Left lung (tissue), 10 donors: ENCODE results near the gene GNPTAB. TPM values are rescaled to one million over a fixed set of nuclear protein-coding genes. Genes with fewer than 3 reads are reported as not detected.

ENCODE experiments used
- ATAC-seq: fragments of 200-7000 bp; cut with Tn5 transposase; one replicate; pipeline ENCODE4 v1.9.1; 2020; ENCODE audit warnings: moderate library complexity
- DNase-seq, 4 donors: peaks; one replicate each; pipeline ENCODE4 v3.0.0-alpha.2; 2013 to 2020
- H3K27ac ChIP-seq, 2 donors: fragments of 200-600 bp; sonication (generic) in 1 of 2; one replicate each; pipeline versions ENCODE4 v1.5.0 to v1.8.0; 2020 to 2021
- H3K27me3 ChIP-seq, 2 donors: fragments of 200-600 bp; sonication (generic) in 1 of 2; one replicate each; pipeline versions ENCODE4 v1.5.0 to v1.8.0; 2020 to 2021
- H3K36me3 ChIP-seq, 2 donors: fragments of 200-600 bp; sonication (generic) in 1 of 2; one replicate each; pipeline versions ENCODE4 v1.5.0 to v1.8.0; 2020 to 2021
- H3K4me1 ChIP-seq, 2 donors: fragments of 200-600 bp; one replicate each; pipeline ENCODE4 v1.8.0; 2021
- H3K4me3 ChIP-seq, 2 donors: fragments of 200-600 bp; sonication (generic) in 1 of 2; one replicate each; pipeline versions ENCODE4 v1.5.0 to v1.8.0; 2020 to 2021; ENCODE audit warnings: mild to moderate bottlenecking in 1 of 2
- H3K9me3 ChIP-seq, 2 donors: fragments of 200-600 bp; sonication (generic) in 1 of 2; one replicate each; pipeline versions ENCODE4 v1.5.0 to v1.8.0; 2020 to 2021
- CTCF ChIP-seq, 2 donors: fragments of 200-600 bp; sonication (generic) in 1 of 2; IDR thresholded peaks; one replicate each; pipeline versions ENCODE4 v1.5.0 to v1.8.0; 2021; ENCODE audit warnings: antibody characterized with exemption in 2 of 2
- intact Hi-C, 2 donors: fragments of 100-400 bp; cut with DNase I; formaldehyde crosslinking; loops; one replicate each; pipeline versions ENCODE4 v1.11.2 to v1.14.2; 2022
- polyA plus RNA-seq, 6 donors: library from polyadenylated mRNA; unstranded; fragments of 120-200 nt; gene quantifications; one replicate each; pipeline ENCODE4 v1.2.1, GENCODE V29; 2013; ENCODE audit not compliant: insufficient read length in 6 of 6
- total RNA-seq, 2 donors: library from RNA; stranded (reverse); fragmentation: NEBNext Ultra II Directional; extraction: Animal tissue kit (Norgen Biotek cat#: 25700); gene quantifications; one replicate each; pipeline ENCODE4 v1.2.1, GENCODE V29; 2021
- donor health status: DM: no; HTN: yes; CAD: no.
- donor health status: DM: no; HTN: no; CAD: no.

GNPTAB gene
- total and polyA plus RNA-seq, 8 donors: 42.7 to 68.9 (median 51.4) TPM

GRCh38 chr12:101768781-101769180 lies 62.0 kb downstream of the GNPTAB start:
- TF ChIP-seq CTCF (IDR thresholded peaks at IDR 0.05): no peak
- peaks cover 7 to 37% of the 10 kb centered on the region in 2 donors for H3K36me3 ChIP-seq
- H3K4me3 ChIP-seq: no peak overlapping the region
- ATAC-seq (no peak), DNase-seq (no peak)
- H3K4me1 ChIP-seq: peaks cover 0 to 27% of the 10 kb centered on the region in 2 donors
- H3K27me3 ChIP-seq: no peaks in the 10 kb centered on the region
- no peak overlapping the region for H3K27ac ChIP-seq
- H3K9me3 ChIP-seq: no peaks in the 10 kb centered on the region
- intact Hi-C loops: no loop called here

DNA sequence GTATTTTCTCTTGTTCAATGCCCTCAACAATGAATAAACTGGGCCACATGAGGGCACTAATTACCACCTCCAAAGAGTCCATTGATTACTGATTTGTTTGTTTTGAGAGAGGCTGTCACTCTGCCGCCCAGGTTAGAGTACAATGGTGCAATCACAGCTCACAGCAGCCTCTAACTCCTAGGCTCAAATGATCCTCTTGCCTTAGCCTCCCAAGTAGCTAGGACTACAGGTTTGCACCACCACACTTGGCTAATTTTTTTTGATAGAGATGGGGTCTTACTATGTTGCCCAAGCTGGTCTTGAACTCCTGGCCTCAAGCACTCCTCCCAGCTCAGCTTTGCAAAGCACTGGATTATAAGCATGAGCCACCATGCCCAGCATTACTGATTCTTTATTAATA lies 63.2 kb downstream of the GNPTAB start:
- no peak overlapping the region for H3K27ac ChIP-seq
- no peak for TF ChIP-seq CTCF (IDR thresholded peaks at IDR 0.05)
- peaks cover 7 to 40% of the 10 kb centered on the region in 2 donors for H3K36me3 ChIP-seq
- H3K9me3 ChIP-seq: no peaks in the 10 kb centered on the region
- intact Hi-C loops: no loop called here
- no peaks in the 10 kb centered on the region for H3K27me3 ChIP-seq
- peaks cover 0 to 20% of the 10 kb centered on the region in 2 donors for H3K4me1 ChIP-seq
- no peak overlapping the region for H3K4me3 ChIP-seq
- DNase-seq: no peak
- ATAC-seq: no peak

DNA sequence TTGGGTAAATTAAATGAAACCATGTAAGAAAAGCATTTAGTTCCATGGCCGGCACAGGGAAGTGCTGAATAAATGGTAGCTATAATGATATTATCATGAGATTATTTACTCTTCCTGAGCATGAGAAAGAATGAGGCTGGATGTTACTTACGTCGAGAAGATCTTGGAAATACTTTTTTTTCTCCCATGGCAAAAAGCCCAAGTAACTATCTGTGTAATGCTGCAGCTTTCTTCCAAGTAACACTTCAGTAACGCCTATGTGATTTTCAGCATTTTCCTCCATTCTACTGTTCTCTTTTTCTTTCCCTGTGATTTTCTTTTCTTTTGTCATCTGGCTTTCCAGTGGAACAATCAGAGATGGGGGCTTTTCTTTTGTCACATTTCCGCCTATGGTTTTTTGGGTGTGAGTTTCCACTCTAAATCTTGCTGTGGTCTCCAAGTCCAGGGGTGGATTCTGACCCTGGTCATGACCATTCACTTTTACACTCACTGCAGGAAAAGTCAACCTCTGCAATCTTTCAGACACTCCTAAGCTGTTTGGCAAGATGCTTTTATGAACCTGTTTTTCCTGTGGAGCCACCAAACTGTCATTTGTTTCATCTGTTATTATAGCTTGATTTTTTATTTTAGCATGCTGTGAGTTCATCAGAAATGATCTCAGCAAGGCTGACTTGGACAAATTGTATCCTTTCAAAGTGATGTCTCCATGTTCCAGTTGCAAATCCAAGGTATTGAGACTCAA lies 66.5 kb downstream of the GNPTAB start:
- H3K9me3 ChIP-seq: no peaks in the 10 kb centered on the region
- DNase-seq: peak in 2 of 4 donors; percentile 10 to 15
- no peak for ATAC-seq
- peaks cover 6 to 23% of the 10 kb centered on the region in 2 donors for H3K4me1 ChIP-seq
- H3K4me3 ChIP-seq: no peak overlapping the region
- no peak for TF ChIP-seq CTCF (IDR thresholded peaks at IDR 0.05)
- peaks cover 7 to 47% of the 10 kb centered on the region in 2 donors for H3K36me3 ChIP-seq
- intact Hi-C loops: no loop called here
- no peaks in the 10 kb centered on the region for H3K27me3 ChIP-seq
- peak overlapping the region in 1 of 2 donors; percentile 64 for H3K27ac ChIP-seq

DNA sequence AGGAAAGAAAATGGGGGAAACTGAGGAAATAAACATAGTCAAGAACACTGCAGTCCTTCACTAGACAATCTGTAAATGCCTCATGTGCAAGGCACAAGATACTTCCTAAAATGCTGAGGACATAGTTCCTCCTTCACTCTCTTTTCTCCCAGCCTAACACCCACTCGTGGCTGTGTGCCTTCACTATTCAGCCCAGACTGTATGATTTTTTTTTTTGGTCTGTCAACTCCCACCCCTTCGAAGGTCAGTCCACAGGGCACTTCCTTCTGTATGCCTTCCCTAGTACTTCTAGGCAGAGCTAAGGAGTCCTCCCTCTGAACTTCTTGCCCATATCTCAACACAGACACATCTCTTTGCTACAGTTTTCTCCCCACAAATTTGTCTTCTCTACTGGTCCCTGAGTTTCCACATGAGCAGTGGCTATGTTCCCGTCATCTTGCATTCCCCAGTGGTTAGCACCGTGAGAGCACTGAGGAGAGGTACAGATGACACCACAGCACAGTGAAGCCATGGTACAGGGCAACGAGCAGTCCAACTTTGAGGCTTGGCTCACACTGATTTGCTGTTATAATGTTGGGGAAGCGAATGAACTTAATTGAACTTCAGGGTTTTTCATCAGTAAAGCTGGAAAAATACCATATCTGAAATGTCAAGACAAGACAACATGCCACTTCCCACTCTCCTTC lies 67.4 kb downstream of the GNPTAB start:
- TF ChIP-seq CTCF (IDR thresholded peaks at IDR 0.05): no peak
- intact Hi-C loops: no loop called here
- H3K4me1 ChIP-seq: peaks cover 6 to 23% of the 10 kb centered on the region in 2 donors
- peak; percentile 78 for ATAC-seq
- H3K27ac ChIP-seq: peak overlapping the region; percentile 42 to 64
- no peaks in the 10 kb centered on the region for H3K9me3 ChIP-seq
- no peaks in the 10 kb centered on the region for H3K27me3 ChIP-seq
- H3K4me3 ChIP-seq: no peak overlapping the region
- peak in 1 of 4 donors; percentile 57 for DNase-seq
- peaks cover 7 to 51% of the 10 kb centered on the region in 2 donors for H3K36me3 ChIP-seq

GRCh38 chr12:101761781-101762180 lies 69.0 kb downstream of the GNPTAB start:
- no peak overlapping the region for H3K4me3 ChIP-seq
- peaks cover 3 to 51% of the 10 kb centered on the region in 2 donors for H3K36me3 ChIP-seq
- no peaks in the 10 kb centered on the region for H3K27me3 ChIP-seq
- TF ChIP-seq CTCF (IDR thresholded peaks at IDR 0.05): no peak
- intact Hi-C loops: no loop called here
- H3K4me1 ChIP-seq: peaks cover 6 to 23% of the 10 kb centered on the region in 2 donors
- ATAC-seq (no peak), DNase-seq (no peak)
- H3K9me3 ChIP-seq: no peaks in the 10 kb centered on the region
- H3K27ac ChIP-seq: peak overlapping the region in 1 of 2 donors; percentile 45
